Stimulated activated CD4-positive, alpha-beta T cell treated with anti-CD3 and anti-CD28 coated beads, Interleukin-2, amount 100 ng/mL, for 4 hours (primary cell): ENCODE measurements around the gene KXD1.
A peak's percentile ranks its signal among the peaks of the same experiment; 100 is the strongest.
"Not testable (repeated sequence)": the region's sequence is repeated elsewhere in the genome, so short reads cannot be mapped to it uniquely, and the experiment has no call there.

Source experiments
- DNase-seq: peaks from one replicate; pipeline ENCODE4 v3.0.0-alpha.2; 2020; ENCODE audit warnings: low read depth

Gene KXD1, protein sequence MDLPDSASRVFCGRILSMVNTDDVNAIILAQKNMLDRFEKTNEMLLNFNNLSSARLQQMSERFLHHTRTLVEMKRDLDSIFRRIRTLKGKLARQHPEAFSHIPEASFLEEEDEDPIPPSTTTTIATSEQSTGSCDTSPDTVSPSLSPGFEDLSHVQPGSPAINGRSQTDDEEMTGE

DNA sequence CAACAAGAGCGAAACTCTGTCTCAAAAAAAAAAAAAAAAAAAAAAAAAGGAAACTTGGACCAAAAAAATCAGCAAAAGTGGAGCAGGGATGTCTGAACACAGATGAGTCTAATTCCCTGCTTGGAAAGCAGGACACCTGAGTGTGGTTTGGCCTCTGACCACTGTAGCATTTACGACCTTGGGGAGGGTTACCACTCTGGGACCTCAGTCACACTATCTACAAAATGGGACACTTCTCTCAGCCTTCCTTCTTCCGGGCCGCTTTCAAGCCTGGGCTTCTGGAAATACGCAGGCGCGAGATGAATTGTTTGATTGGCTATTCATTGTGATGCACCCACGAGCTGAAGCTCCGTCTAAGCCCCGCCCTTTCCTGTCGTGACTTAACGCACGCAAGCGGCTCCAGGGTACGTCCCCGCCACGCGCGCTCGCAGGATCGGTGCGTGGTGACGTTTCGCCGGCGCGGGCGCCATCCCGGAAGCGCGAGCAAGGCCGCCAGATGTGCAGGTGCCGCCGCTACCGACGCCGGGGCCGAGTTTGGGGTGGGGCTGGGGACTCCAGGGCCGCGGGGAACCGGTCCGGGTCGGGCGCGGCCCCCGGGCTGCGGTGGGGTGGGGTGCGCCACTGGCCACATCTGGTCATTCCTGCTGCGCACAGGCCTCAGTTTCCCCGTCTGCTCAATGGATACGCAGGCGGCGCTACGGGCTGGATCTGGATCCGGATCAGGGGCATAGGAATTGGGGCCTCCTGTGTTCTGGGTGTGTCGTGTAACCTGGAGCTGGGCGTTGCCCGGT lies at the start of gene KXD1:
TSS of gene KXD1 (plus strand) at position 460 of the 791 bp plus-strand sequence. CDS start 4,187 bp downstream, outside the sequence.
- DNase-seq, result peak; percentile 99

DNA sequence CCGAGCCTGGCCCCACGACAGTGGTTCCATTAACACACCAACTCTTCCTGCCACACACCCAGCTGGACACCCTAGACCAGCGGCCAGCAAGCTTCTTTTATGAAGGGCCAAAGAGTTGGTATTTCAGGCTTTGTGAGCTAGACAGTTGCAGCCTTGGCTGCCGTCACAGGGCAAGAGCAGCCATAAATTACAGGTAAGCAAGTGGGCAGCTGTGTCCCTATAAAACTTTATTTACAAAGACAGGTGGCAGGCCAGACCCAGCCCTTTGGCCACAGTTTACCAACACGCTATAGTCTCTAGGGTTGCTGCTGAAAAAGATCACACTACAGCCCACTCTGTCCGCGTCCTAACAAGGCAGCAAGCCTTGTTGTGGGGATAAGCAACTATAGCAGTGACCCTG lies 49.1 kb upstream of the KXD1 start:
- DNase-seq, result no peak

DNA sequence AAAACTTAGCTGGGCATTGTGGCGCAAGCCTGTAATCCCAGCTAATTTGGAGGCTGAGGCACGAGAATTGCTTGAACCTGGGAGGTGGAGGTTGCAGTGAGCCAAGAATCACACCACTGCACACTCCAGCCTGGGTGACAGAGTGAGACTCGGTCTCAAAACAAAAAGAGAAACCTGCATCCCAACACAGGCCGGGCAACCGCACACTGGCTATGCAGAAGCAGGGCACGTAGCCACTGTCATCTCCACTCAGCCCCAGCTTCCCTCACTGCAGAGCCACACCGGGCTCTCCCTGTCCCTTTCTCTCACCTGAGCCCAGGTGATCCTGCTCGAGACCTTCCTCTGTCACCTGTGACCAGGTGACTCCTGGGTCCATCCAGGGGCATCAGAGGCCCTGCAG lies 47.5 kb upstream of the KXD1 start:
- no peak for DNase-seq

DNA sequence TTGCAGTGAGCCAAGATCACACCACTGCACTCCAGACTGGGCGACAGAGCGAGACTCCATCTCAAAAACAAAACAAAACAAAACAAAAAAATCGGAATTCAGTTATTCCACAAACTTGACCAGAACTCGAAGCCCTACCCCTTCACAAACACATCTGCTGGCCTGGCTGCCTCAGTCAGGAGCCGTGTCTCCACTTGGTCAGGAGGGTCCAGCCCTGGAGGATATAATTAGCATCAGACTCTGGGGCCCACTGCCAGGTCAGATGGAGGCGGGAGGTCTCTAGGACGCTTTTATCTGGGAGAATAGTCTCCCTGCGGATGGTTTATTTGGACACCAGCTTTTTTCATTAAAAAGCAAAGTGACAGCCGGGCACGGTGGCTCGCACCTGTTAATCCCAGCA lies 43.8 kb upstream of the KXD1 start:
- DNase-seq, result no peak

DNA sequence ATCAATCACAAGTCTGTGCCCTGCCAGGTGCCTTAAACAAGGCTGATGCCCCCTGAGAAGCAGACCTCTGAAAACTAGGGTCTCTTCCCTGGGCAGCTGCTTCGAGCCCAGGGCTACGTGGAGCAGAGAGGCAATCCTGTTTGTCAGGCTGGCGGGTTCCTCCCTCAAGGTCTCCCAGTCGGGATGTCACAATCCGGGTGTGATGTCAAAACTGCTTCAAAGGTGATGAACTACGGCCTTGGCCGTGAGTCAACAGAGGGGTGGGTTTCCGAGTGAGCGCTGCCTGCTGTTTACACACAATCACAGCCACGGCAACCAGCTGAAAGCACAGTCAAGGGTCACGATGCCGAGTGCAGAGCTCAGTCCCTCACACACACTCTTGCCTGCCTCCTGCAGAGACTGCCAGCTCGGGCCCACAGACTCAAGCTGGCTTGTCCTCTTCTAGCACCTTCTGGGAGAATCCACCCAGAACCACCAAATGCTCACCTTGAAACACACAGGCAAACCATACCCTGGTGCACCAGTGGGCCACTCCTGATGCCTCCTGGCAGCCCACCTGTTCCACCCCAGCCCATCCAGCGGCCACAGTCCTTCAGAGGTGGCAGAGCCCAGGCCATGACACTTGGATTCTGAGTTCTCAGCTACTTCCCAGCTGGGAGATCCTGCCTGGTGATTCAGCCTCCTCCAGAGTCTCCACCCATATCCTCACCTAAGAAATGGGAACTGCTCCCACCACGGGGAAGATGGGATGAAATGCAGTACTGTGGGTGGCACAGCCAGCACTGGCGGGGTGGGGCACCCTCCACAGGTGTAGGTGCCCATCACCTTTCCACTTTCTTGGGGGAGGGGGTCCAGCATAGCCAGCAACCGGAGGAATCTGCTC lies 42.6 kb upstream of the KXD1 start:
- DNase-seq, result no peak

DNA sequence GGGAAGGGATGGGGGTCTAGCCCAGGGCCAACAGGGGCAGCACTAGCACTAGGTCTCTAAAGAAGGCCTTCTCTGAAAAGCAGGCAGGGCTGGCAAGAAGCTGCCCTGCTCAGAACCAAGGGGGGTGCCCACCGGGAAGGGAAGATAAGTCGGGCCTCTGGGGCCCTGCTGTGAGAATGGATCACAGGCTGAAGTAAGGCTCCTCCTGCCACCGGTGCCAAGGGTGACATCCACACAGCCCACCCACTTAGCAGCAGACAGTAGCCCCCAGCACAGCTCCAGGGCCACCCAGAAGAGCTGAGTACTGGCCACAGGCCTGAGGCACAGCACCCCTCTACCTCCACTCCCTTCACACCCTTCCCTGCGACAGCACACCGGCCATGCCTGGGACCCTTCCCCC lies 41.7 kb upstream of the KXD1 start:
- no peak for DNase-seq

DNA sequence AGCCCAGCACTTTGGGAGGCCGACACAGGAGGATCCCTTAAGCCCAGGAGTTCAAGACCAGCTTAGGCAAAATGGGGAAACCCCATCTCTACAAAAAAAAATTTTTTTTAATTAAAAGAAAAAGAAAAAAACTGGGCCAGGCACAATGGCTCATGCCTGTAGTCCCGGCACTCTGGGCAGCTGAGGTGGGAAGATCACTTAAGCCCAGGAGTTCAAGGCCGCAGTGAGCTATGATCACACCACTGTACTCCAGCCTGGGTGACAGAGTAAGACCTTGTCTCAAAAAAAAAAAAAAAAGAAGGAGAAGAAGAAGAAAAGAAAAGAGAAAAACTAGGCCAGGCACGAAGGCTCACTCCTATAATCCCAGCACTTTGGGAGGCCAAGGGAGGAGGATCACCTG lies 40.1 kb upstream of the KXD1 start:
- no peak for DNase-seq

DNA sequence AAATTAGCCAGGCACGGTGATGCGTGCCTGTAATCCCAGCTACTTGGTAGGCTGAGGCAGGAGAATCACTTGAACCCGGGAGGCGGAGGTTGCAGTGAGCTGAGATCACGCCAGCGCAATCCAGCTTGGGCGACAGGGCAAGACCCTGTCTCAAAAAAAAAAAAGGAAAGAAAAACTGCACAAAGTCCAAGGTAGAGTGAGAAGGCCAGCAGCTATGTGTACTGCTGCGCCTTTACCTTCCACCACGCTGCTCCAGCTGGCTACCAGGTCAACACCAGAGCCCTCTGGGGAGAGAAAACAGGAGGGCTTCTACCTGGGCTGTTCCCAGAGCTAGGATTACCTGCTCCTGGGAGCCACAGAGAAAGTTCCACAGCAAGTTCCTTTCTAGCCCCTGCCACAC lies 39.0 kb upstream of the KXD1 start:
- DNase-seq, result no peak

DNA sequence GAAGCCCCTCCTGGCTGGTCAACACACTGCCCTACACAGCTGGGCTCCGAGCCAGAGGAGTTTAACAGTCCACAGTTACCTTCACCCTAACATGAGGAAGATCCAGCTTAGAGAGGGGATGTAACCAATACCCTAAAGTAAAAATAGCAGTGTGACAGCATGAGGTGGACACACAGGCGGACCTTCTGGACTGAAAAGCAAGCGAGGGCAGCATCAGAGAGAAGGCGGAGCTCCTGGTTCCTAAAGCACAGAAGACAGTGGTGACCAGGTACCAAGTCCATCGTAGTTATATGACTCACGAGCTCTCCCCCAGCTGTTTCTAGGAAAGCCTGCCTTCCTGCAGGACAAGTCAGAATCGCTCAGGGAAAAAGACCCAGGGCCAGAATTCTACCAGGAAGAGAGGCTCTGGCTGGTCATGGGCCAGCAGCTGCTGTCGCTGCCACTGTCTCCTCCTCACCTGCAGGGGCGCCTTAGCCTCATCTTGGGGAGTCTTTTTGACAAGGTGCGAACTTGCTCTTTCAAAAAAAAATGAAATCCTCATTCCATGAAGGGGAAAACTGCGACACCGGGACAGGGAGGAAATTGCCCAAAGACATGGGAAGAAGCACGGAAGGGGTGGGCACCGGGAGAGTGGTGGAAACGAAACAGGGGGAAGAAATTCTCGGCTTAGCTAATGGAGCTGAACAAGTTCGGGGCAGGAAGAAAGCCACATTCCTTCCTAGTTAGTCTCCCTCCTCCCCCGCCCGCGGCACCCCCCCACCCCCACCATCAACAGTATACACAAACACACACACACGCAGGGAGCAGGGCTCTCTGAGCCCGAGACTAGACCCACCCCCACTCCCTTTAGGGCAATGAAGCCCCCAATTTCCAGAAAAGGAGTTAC lies 37.5 kb upstream of the KXD1 start:
- peak; percentile 45 for DNase-seq

DNA sequence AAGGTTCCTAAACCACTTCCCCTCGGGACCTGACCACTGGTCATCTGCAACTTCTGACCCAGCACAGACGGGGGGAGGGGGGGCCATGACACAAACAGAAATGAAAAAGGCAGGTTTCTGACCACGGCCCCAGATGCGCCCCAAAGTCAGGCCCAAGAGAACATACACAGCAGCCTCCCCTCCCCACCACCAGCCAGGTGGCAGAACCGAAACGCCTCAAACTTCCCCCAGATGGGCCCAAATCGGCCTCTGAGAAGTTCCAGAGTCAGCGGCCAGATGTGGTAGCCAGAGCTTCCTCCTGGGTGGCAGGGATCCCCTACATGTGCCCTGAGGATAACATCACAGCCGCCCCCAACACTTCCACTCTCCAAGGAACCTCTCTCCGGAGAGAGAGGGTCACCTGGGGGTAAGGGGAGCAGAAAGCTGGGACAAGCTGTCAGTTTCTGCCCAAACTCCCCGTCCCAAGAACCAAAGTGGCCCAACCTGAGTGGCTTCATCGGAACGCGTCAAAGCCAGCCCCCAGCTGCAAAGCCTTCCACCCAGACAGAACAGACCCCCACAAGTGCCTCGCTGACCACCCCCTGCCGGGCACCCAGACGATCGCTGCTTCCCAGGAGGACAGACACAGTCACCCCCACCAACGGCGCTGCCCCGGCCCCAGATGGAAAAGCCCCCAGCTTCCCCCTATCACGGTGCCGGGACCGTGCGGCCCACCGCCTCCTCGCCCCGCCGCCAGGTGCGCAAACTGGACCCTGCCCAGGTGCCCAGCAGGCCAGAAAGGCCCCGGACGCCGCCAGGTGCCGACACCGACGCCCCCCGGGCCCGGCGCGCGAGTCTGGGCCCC lies 36.6 kb upstream of the KXD1 start:
- DNase-seq, result no peak

DNA sequence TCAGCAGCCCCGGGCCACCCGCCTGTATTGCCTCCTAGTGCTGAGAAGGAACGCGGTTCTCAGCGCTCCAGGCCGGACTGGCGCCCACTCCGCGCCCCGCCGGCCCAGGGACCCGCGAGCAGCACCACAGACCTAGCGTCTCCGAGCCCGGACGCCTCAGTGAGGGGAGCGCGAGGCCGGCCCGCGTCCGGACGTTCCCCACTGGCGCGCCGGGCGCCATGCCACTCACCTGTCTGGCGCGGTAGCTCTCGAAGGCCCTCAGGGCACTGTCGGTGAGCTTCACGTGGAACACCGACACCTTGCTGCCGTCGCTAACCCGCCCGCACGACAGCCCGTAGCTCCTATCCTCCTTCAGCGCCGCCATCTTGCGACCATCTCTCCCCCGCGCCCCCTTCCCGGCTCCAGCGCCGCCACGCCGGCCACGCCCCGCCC lies 36.0 kb upstream of the KXD1 start, which contains the start of gene ELL:
TSS of gene ELL (minus strand) at position 379 of the 432 bp plus-strand sequence. CDS start at position 364, 15 bp downstream.
- no peak for DNase-seq

DNA sequence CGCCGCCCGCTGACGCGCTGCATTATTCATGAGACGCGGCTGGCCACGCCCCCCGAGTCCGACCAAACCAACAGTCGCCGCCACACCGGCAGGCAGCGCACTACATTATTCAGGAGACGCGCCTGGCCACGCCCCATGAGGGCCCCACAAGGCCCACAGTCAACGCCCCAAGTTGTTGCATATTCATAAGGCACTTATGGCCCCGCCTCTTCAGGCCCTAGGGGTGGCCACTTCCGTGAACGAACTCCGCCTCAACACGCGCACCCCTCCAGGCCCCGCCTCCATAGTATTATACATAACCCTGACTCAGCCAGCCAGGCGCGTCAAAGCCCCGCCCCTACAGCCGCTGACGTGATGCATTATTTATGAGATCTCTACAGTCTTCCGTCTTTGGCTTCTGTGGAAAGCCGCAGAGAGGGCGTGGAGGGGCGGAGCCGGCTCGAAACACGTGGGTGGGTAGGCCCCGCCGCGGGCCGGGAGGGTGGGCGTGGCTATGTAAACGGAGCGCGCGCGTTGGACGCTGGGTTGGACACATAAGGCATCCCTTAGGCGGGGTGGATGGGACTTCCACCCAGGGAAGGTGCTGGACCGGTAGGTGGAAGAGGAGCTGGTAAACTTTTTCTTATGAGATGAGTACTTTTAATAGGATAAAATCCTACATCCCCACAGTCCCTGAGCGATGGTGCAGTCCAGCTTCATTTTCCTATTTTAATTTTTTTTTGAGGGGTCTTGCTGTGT lies 35.4 kb upstream of the KXD1 start:
- peak; percentile 100 for DNase-seq

DNA sequence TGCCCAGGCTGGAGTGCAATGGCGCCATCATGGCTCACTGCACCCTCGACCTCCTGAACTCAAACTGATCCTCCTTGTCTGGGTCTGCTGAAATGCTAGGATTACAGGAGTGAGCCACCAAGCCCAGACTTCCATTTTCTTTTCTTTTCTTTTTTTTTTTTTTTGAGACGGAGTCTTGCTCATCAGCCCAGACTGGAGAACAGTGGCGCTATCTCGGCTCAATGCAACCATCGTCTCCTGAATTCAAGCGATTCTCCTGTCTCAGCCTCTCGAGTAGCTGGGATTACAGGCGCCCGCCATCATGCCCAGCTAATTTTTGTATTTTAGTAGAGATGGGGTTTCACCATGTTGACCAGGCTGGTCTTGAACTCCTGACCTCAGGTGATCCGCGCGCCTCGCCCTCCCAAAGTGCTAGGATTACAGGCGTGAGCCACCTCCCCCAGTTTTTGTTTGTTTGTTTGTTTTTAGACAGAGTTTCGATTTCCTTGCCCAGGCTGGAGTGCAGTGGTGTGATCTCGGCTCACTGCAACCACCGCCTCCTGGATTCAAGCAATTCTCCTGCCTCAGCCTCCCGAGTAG lies 34.7 kb upstream of the KXD1 start:
- not testable (repeated sequence) for DNase-seq

DNA sequence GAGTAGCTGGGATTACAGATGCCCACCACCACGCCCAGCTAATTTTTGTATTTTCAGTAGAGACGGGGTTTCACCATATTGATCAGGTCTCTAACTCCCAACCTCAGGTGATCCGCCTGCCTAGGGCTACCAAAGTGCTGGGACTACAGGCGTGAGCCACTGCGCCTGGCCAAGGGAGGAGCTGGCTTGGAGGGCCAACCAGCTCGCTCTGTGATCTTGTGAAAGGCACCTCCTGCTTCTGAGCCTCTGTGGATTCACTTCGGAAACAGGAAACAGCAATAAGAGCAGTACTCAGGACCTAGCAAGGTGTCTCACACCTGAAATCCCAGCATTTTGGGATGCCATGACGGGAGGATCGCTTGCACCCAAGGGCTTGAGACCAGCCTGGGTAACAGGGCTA lies 33.8 kb upstream of the KXD1 start:
- no peak for DNase-seq

DNA sequence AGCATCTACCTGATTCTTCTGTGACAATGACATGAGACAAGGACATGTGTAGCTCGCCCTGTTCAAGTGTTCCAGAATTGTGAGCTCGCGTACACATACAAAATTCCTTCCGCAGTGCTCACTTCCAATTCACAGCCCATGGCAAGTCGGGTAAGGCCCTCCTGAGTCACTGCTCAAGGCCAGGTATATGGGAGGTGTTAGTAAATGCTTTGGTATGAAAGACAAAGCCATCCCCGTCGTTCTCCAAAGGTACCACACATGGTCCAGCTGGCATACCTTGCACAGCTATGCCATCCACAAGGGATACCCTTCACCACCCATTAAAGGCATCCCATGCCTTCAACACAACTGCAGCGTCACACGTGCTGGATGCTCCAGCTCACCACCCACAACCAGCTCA lies 31.4 kb upstream of the KXD1 start:
- DNase-seq, result no peak

DNA sequence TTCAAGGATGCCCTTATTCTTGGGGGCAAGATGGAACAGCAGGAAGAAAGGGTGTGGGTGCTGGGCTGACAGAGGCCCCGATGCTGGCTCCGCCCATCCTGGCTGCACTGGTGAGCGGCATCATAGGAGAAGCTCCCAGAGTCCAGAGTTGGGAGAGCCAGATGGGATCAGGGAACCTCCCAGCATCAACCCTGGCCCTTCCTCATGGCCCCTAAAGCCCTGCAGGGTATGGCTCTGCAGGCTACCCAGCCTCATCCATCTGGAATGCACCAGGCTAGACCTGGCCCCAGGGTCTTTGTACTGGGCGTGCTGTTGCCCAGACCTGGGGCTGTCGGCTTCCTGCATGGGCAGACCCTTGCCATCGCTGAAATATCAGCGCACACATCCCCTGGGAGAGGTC lies 27.9 kb upstream of the KXD1 start:
- no peak for DNase-seq

DNA sequence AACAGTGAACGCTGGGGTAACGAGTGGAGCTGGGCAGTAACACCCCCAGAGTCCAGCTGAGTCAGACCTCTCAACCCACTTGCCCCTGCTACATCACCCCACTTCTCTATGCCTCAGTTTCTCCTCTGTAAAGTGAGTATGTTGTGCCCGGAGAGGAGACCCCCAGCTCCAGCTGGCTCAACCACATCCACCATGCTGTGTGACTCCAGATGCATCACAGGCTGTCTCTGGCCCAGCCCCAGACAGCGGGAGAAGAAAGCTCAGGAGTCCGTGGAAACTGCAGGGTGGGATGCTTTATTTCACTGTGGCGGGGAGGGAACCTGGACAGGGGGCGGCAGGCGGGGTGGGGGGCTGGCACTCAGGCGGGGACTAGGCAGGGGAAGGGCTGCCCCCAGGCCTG lies 26.2 kb upstream of the KXD1 start:
- DNase-seq, result no peak

DNA sequence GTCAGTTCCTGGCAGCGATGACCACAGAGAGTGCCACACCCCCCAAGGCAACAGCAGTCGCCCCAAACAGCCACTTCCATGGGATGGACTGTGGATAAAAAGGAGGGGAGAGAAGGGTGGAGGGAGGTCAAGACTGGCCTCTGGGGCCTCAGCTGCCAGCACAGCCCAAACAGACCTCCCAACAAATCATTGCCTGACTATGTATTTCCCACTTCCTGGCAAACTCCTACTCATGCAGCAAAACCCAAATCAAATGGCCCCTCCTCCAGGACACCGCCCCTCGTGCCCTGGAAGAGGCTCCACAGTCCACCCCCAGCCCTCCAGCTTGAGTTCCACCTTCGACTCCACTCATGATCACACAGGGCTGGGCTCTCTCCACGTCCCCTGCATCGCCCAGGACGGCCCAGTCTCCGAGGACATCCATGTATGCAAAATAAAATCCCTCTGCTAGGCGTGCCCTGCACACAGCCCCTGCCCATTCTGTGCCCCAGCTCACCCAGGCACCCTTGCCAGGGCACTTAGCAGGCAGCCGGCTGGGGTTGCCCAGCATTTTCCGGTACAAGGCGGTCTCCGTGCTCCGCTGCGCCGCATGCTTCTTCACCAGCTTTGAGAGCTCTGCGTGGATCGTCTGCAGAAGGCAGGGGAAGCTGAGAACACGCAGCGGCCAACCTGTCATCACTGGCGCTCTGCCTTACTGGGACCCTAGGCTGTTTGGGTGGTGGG lies 25.3 kb upstream of the KXD1 start:
- no peak for DNase-seq

DNA sequence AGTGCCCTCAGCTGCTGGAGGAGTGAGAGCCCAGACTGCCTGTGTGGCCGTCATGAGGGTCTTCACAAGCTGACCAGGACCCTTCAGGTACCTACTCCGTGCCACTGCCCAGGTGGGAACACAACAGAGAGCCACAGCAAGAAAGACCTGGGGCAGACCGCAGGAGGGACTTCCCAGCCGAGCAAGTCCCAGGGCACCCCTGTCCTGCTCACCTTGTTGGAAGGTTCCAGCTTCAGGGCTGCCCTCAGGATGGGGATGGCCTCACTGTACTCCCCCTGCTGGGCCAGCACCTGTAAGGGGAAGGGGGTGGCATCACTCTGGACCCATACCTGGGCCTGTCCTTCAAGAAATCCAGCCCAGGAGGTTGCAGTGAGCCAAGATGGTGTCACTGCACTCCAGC lies 24.6 kb upstream of the KXD1 start:
- no peak for DNase-seq
